IPS-15b (cell line): ENCODE measurements around the gene FSTL4.

Source experiments
- H3K27me3 ChIP-seq: one replicate; pipeline ENCODE4 v1.6.1; 2013; ENCODE audit warnings: low read length; ENCODE audit not compliant: control insufficient read depth, insufficient read depth
- H3K36me3 ChIP-seq: one replicate; pipeline ENCODE4 v1.6.1; 2013; ENCODE audit warnings: low read length; ENCODE audit not compliant: control insufficient read depth, insufficient read depth
- H3K4me1 ChIP-seq: one replicate; pipeline ENCODE4 v1.6.1; 2013; ENCODE audit warnings: mild to moderate bottlenecking, low read length; ENCODE audit not compliant: control insufficient read depth, insufficient read depth
- H3K4me3 ChIP-seq: one replicate; pipeline ENCODE4 v1.5.1; 2013; ENCODE audit warnings: low read depth, low read length
- H3K9ac ChIP-seq: one replicate; pipeline ENCODE4 v1.6.1; 2013; ENCODE audit warnings: low read depth, mild to moderate bottlenecking, low read length
- H3K9me3 ChIP-seq: one replicate; pipeline ENCODE4 v1.6.1; 2013; ENCODE audit warnings: mild to moderate bottlenecking, low read length; ENCODE audit not compliant: control insufficient read depth, insufficient read depth

FSTL4 gene

DNA sequence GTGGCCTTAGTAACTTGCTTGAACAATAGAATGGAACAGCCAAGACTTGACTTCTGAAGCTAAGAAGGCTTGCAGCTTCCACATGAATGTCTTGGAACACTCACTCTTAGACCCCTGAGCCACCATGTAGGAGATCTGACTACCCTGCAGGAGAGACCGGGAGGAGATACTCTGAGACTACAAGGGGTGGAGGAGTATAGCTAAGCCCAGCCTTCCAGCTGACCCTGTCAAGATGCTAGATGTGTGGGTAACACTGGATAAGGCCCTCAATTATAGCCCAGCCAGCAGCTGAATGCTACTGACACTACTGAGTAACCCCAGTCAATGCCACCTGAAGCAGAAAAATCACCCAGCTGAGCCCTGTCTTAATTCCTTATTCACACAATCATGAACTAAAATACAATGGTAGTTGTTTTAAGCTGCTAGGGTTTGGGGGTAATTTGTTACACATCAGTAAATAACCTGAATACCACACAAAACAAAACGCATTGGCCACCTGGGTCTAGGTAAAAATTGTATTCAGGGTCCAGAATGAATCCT lies 180.9 kb downstream of the FSTL4 start:
- no peaks in the 10 kb centered on the region for H3K27me3 ChIP-seq
- no peaks in the 10 kb centered on the region for H3K9me3 ChIP-seq
- no peaks in the 10 kb centered on the region for H3K36me3 ChIP-seq
- peaks cover 7% of the 10 kb centered on the region for H3K4me1 ChIP-seq
- H3K9ac ChIP-seq, result no peak overlapping the region
- no peak overlapping the region for H3K4me3 ChIP-seq

- Histone ChIP-seq H3K9me3 (no peaks in the 10 kb centered on the region), H3K4me1 (peaks cover 17% of the 10 kb centered on the region), H3K27me3 (no peaks in the 10 kb centered on the region), H3K36me3 (no peaks in the 10 kb centered on the region), H3K4me3 (no peak overlapping the region), H3K9ac (no peak overlapping the region)
Measured at GRCh38 chr5:133430095-133430494, 182.2 kb downstream of the FSTL4 start.

GRCh38 chr5:133429046-133429445 lies 183.3 kb downstream of the FSTL4 start:
- no peaks in the 10 kb centered on the region for H3K9me3 ChIP-seq
- no peak overlapping the region for H3K4me3 ChIP-seq
- H3K27me3 ChIP-seq, result no peaks in the 10 kb centered on the region
- H3K36me3 ChIP-seq, result no peaks in the 10 kb centered on the region
- no peak overlapping the region for H3K9ac ChIP-seq
- H3K4me1 ChIP-seq, result peaks cover 21% of the 10 kb centered on the region

DNA sequence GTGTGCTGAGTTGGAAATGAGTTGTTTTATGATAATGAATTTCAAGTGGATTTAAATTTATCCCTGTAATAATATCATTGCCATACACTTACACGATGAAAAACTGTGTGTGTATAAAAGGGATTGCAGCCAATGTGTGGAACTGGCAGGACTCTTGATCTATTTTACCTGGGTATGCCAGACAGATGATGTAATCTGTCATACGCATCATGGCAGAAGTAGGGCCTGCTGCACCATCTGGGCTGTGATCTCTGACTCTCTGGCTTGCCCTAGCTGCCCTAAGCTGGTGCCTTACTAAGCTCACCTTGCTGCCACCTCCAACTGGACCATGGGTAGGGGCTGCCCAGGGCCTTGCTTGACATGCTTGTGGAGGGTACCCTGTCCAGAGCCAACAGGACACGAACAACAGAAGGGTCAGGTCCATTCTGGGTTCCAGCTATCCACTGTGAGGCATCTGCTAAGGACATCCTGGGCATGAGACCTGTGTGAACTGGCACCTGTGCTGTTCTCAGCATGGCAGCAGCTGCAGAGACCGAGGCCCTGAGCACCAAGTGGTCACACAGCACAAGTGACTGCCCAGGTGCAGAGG lies 184.2 kb downstream of the FSTL4 start:
- peaks cover 21% of the 10 kb centered on the region for H3K4me1 ChIP-seq
- peaks cover 5% of the 10 kb centered on the region for H3K27me3 ChIP-seq

GRCh38 chr5:133427121-133427777 lies 185.1 kb downstream of the FSTL4 start:
- H3K36me3 ChIP-seq, result no peaks in the 10 kb centered on the region
- peaks cover 21% of the 10 kb centered on the region for H3K4me1 ChIP-seq
- H3K9ac ChIP-seq, result no peak overlapping the region
- H3K27me3 ChIP-seq, result peaks cover 12% of the 10 kb centered on the region
- no peaks in the 10 kb centered on the region for H3K9me3 ChIP-seq
- no peak overlapping the region for H3K4me3 ChIP-seq

More for the DNA sequence above, 184.2 kb downstream of the FSTL4 start:
- Histone ChIP-seq H3K9ac (no peak overlapping the region), H3K4me3 (no peak overlapping the region), H3K36me3 (no peaks in the 10 kb centered on the region), H3K9me3 (no peaks in the 10 kb centered on the region)

DNA sequence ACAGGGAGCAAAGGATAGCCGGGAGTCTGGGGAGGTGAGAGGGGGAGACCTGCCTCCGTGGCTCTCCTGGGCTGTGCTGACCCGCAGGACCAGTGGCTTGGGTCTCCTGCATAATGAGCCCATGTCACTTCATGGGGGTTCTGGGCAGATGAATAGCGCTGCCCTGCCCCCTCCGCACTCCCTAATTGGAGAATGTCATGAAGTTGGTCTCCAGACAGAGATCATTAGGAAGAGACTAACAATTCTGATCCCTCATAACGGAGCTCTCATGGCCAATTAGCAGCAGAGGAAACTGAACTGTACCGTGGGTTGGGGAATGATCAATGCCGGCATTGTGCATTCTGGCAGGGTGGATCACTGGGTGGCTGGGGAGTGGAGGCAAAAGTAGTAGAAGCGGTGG lies 186.1 kb downstream of the FSTL4 start:
- peaks cover 21% of the 10 kb centered on the region for H3K4me1 ChIP-seq
- H3K9me3 ChIP-seq, result no peaks in the 10 kb centered on the region
- H3K36me3 ChIP-seq, result no peaks in the 10 kb centered on the region
- no peak overlapping the region for H3K9ac ChIP-seq
- H3K27me3 ChIP-seq, result peaks cover 12% of the 10 kb centered on the region
- H3K4me3 ChIP-seq, result no peak overlapping the region

DNA sequence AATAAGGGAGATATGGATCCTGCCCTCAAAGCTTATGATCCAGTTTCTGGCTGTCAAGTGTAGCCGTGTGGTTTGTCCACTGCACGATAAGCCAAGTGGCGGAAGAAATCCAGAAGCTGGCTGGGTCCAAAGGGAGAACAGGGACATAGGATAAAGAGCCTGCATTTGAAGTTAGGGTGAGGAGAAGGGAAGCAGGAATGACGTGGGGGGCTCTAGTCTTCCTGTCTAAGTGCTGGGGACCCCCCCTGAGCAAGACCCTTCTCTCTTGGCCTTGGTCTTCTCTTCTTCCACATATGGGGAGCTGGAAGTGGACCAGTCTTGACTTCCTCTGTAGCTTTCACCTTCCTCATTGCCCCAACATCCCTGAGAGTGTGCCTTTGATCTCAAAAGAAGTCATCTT lies 186.6 kb downstream of the FSTL4 start:
- H3K27me3 ChIP-seq, result peaks cover 12% of the 10 kb centered on the region
- H3K4me1 ChIP-seq, result peaks cover 21% of the 10 kb centered on the region
- H3K36me3 ChIP-seq, result no peaks in the 10 kb centered on the region
- no peaks in the 10 kb centered on the region for H3K9me3 ChIP-seq
- no peak overlapping the region for H3K9ac ChIP-seq
- H3K4me3 ChIP-seq, result peak overlapping the region; percentile 3

DNA sequence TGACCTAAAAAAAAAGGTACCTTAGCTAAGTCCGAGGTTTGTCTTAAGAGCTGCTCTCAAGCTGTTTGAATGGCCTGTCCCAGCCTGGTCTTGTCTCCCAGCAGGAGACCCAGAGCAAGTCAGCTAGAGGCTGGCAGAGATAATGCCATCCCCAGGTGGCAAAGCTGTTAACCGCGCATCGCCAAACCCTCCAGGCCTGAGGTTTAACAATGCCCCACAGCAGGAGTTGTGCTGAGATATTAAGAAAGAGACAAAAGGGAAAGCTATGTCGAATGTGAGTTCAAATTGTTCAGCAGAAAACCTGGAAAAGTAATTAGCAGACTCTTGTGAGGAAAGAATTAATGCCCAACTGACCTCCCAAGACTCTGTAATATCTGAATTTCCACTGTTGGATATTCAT lies 187.1 kb downstream of the FSTL4 start:
- Histone ChIP-seq H3K9ac (no peak overlapping the region), H3K4me1 (peaks cover 21% of the 10 kb centered on the region), H3K36me3 (no peaks in the 10 kb centered on the region), H3K27me3 (peaks cover 12% of the 10 kb centered on the region), H3K4me3 (no peak overlapping the region), H3K9me3 (no peaks in the 10 kb centered on the region)

DNA sequence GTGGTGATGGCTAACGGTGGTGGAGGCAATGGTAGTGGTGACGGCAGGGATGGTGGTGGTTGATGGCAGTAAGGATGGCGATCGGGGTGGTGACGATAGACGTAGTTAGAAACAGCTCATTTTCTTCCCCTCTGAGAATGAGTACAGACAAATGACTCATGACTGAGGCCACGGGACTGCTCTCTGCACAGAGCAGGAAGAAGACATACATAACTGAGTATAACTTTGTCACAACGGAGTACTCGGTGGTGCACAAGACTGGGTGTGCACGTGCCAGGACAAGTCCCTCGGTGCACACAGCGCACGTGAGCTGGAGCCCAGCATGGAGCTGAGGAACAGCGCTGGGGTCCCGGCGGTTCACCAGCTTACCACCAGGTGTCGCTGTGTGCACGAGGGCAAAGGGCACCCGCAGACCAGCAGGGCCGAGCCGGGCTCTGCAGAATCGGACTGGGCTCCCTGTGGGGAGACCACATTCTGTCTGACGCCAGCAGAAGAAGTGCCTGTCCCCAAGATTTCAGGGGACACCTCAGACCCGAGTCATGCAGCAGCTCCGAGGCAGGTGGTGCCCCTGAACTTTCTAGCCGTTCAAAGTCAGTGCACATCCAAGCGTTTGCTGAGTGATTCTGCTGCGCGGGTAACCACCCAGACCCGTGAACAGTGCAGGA lies 188.6 kb downstream of the FSTL4 start:
- no peak overlapping the region for H3K4me3 ChIP-seq
- H3K4me1 ChIP-seq, result peaks cover 21% of the 10 kb centered on the region
- H3K27me3 ChIP-seq, result peaks cover 12% of the 10 kb centered on the region
- no peaks in the 10 kb centered on the region for H3K36me3 ChIP-seq
- H3K9ac ChIP-seq, result no peak overlapping the region
- H3K9me3 ChIP-seq, result no peaks in the 10 kb centered on the region

GRCh38 chr5:133423011-133423617 lies 189.2 kb downstream of the FSTL4 start:
- Histone ChIP-seq H3K27me3 (peaks cover 12% of the 10 kb centered on the region), H3K4me1 (peaks cover 21% of the 10 kb centered on the region), H3K9ac (no peak overlapping the region), H3K9me3 (no peaks in the 10 kb centered on the region), H3K36me3 (no peaks in the 10 kb centered on the region), H3K4me3 (no peak overlapping the region)

GRCh38 chr5:133421806-133422205 lies 190.5 kb downstream of the FSTL4 start:
- Histone ChIP-seq H3K27me3 (peaks cover 12% of the 10 kb centered on the region), H3K9me3 (no peaks in the 10 kb centered on the region), H3K9ac (no peak overlapping the region), H3K4me1 (peaks cover 18% of the 10 kb centered on the region), H3K36me3 (no peaks in the 10 kb centered on the region), H3K4me3 (no peak overlapping the region)
